GM21528 (cell line): ENCODE results near the gene STARD5.

ENCODE experiments used
- ATAC-seq: cut with Tn5 transposase; IDR thresholded peaks from one replicate; pipeline ENCODE4 v1.9.1; 2021; ENCODE audit warnings: mild to moderate bottlenecking, moderate library complexity; ENCODE audit not compliant: unreplicated experiment, low FRiP score

Gene STARD5

GRCh38 chr15:81278306-81279029 is 45.5 kb downstream of the STARD5 start:
- no peak for ATAC-seq

- no peak for ATAC-seq
Observed at GRCh38 chr15:81277851-81278250, 46.1 kb downstream of the STARD5 start.

- ATAC-seq, result no peak
Observed at GRCh38 chr15:81276967-81277366, 47.0 kb downstream of the STARD5 start.

DNA sequence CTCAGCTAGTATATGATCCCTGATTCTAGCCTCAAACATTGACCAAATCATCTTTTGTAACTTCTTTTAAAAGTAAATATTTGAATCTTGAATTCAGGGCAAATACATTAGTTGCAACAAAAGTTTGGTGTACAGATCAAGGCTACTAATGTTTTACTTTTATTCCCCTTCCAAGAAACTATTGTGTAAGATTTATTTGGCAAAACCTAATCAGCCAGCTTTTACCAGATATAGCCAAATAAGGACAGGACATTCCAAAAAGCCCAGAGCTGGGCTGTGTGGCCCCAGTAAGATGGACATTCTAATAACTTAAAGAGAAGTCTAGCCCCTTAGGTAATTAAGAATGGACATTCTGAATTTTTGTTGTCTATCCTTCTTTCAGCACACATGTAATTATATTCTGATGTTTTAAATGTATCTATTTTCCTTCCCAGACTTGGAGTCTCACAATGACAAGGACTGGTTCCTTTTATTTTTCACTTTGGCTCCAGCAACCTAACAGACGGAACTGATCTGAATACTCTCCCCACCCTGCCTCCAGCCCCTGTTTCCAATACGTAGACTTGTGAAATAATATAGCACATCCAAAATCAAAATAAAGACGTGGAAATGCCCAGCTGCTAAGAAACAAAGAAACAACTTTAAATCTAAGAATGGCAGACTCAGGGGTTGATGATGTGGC is 48.1 kb downstream of the STARD5 start:
- ATAC-seq, result no peak

- peak; percentile 90 for ATAC-seq
Observed at GRCh38 chr15:81274931-81275707, 48.8 kb downstream of the STARD5 start.

DNA sequence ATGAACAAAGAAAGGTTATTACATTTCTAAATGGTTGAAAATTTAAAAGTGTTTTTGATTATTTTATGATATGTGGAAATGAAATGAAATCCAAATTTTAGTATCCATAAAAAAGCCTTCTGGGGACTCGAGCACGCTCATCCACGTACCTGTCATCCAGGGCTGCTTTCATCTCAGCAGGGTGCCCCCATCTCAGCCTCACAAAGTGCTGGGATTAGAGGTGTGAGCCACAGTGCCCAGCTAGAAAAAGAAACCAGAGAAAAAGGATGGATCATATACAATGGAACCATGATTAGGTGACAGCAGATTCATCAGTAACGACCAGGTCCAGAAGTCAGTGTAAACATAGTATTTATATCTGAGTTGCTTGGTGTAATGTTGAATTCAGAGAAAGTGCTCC is 49.7 kb downstream of the STARD5 start:
- no peak for ATAC-seq

DNA sequence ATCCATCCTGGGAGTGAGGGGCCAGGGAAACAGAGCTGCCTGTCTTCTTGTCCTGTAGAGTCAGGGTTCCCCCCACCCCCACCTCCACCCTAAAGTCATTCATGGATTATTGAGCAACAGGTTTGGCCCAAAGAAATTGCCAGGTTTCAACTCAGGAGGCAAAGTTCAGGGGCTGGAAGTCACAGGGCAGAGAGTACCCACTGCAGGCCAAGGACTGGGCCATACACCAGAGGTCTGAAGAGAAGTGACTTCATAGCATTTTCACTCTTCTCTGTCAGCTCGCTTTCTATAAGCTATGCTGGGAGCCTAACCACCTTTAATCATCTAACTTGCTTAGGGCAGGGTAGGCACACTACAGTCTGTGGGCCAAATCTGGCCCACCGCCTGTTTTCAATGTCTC is 50.1 kb downstream of the STARD5 start:
- no peak for ATAC-seq

DNA sequence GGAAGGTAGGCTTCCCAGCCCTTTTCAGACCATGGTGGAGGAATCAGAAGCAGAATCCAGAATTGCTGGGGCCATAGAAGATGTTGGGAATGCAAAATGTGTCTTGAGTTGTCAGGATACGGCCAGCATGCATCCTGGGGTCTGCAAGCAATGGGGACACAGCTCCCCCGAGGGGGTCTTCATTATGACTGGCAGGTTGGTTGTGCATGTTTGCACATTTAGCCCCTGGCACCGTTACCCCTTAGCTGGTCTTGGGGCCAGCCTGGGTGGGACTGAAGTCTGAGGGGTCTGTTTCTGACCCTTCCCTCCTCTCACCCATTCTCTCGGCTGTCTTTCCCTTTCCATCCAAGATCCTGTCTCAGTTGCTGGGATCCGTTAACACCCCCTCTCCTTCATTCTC is 50.7 kb downstream of the STARD5 start:
- no peak for ATAC-seq

DNA sequence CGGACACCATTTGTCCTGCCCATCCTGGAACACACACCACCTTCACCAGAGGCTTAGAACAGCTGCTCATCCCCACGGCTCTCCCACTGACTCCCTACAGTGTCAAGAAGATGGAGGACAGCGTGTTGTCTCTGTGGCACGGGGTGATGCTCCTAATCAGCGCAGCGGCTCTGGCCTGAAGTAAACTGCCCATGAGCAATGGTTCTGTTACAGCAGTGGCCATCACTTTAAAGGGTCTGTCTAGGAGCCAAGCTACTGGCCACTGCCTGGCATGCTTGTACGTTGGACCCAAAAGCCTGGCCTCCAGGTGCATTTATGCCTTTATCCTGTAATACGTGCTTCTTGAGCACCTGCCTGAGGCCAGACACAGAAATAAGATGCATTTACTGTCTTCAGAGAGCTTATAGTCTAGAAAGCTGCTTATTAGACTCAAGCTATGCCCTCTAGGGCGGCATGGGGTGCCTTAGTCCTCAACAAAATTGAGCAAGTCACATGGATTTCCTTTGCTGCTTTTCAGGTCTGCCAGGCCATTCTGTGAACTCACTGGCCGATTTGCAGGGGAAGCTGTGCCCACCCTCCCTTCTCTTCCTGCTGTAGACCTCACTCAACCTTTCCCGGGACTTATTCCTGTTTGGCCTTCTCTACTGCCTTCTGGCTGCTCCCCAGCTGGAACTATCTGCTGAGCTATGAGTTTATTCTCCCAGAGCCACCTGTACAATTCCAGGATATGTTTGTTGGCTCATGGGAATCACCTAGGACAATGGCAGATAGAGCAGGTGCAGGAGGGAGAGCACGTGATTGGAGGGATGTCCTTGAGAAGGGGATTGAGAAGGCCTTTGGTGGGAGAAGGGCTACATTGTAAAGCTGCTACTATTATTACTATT is 51.9 kb downstream of the STARD5 start:
- no peak for ATAC-seq

GRCh38 chr15:81270781-81271491 is 53.0 kb downstream of the STARD5 start:
- no peak for ATAC-seq

DNA sequence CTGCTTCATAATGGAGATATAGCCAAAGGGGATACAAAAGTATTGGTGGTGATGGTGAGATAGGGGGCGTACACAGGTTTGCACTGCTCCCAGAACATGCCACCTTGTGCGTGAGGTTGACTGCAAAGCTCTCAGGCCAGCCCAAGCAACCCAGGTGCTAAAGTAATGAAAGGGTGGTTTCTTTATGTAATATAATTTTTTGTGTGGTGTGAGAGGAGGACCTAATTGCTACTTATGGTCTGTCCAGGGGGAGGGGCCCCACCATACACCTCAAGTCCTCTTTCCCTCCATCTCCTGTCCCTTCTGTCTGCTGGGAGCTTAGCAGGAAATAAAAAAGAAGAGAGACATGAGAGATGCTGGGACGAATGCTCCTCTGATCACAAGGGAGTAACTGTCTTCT is 53.8 kb downstream of the STARD5 start:
- no peak for ATAC-seq

DNA sequence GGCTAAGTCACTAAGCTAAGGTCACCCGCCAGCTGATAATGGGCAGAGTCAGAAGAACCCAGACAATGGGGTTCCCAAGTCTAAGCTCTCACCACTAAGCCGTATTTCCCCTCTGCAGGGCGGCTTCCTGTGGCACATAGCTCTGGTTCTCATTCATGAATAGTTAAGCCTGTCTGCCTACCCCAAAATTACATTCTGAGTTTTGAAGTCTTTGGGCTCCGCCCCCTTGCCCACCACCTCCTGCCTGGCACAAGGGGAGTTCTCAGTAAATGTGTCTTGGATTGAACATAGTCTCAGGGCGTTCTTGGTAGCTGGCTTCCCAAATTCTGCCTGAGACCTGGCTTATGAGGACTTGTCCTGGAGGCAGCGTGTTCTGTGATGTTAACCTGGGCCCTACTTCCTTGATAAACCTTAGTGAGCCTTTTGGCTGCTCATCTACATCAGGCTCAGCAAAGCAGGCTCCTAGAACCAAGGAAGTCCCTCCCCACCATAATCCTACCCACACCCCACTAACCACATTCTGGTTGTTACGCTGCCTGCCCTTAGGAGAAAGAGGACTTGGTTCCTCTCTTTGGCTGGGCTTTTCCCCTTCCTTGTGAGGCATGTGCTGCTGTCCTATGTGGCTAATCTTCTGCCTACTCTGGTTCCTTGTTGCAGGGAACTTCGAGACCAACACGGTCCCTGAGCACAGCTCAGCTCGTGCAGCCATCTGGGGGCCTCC is 54.9 kb downstream of the STARD5 start:
- ATAC-seq, result no peak

DNA sequence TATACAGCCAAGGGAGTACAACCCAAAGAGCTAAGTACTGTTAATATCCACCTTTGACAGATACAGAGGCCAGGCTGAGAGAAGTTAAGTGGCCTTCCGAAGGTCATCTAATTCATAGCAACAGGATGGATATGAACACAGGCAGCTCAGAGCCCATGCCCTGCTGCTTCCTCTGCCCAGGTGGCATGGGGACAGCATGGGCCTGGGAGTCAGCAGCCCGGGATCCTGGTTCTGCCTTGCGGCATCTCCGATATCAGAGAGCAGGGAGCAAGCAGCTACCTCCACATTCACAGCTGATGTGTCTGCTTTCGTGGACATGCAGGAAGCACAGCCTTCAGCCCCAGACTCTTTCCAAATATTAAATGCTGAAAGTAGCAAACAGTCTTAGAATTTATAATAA is 55.6 kb downstream of the STARD5 start:
- ATAC-seq, result no peak

- peak; percentile 86 for ATAC-seq
Observed at GRCh38 chr15:81265944-81266775, 57.8 kb downstream of the STARD5 start.

GRCh38 chr15:81265256-81265943 is 58.5 kb downstream of the STARD5 start:
- ATAC-seq, result peak; percentile 21

- no peak for ATAC-seq
Observed at GRCh38 chr15:81264072-81264857, 59.7 kb downstream of the STARD5 start.

GRCh38 chr15:81263477-81263876 is 60.5 kb downstream of the STARD5 start:
- no peak for ATAC-seq
